Measurements from ENCODE around the gene ZFYVE21. TPM values are rescaled to one million over a fixed set of nuclear protein-coding genes. Genes with fewer than 3 reads are reported as not detected.

ZFYVE21 gene
- 51.0 and 54.8 TPM in 2 replicates for total RNA-seq

DNA sequence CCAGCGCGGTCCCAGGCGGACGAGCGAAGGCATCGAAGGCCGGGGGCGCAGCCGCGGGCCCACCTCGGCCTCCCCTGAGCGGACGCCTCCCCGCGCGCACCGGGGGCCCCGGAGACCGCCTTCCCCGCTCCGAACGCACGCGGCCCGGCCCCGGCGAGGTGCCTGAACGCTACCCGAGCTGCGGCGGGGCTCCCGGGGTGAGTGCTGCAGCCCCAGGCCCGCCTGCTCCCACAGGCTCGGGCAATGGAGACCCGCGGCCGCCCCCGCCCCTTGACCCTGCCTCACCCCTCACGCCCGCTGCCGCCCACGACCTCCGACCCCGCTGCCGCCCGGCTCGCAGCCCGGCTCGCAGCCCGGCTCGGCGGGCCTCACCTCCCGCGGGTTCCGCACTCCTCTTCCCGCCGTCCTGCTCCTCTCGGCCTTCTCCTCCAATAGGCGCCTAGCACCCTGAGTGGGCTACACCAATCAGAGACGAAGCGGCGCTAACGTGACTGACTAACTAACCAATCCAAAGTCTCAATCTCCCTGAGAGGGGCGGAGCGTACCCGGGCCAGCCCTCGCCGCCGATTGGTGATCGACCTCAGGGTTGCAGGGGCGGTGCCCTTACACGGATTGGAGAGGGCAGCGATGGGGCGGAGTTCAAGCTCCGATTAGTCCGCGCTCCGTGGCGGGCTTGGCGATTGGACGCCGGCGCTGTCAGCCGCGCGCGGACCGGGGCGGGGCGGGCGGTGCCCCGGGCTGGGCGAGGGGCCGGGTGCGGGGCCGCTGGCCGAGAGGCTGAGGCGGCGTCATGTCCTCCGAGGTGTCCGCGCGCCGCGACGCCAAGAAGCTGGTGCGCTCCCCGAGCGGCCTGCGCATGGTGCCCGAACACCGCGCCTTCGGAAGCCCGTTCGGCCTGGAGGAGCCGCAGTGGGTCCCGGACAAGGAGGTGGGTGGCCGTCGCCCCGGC lies at the start of gene ZFYVE21, which contains the start of gene XRCC3:
TSS of gene ZFYVE21 (plus strand) at position 759 of the 949 bp plus-strand sequence. CDS start at position 791, 32 bp downstream.
TSS of gene XRCC3 (minus strand) at position 400 of the 949 bp plus-strand sequence. CDS start 4,364 bp downstream, outside the sequence.

Small RNA genes lying within 50 kb of the gene (small RNA-seq; reads per million reads assigned to genes)
- not detected for gene RF00019

Other genes starting within 250 kb of the ZFYVE21 start
- 1.6 and 1.9 TPM in 2 replicates for gene CKB, start 193.0 kb upstream of the ZFYVE21 start, total RNA-seq
- 5.3 and 6.7 TPM in 2 replicates for gene TRMT61A, start 186.6 kb upstream of the ZFYVE21 start, total RNA-seq
- 48.4 and 48.9 TPM in 2 replicates for gene BAG5, start 153.2 kb upstream of the ZFYVE21 start, total RNA-seq
- 33.9 and 39.0 TPM in 2 replicates for gene COA8, start 152.8 kb upstream of the ZFYVE21 start, total RNA-seq
- 272 and 299 TPM in 2 replicates for gene KLC1, start 86.6 kb upstream of the ZFYVE21 start, total RNA-seq
- 22.5 and 27.0 TPM in 2 replicates for gene XRCC3, start 359 bp upstream of the ZFYVE21 start, total RNA-seq
- gene PPP1R13B, start 131.8 kb downstream of the ZFYVE21 start, total RNA-seq: 16.5 and 28.4 TPM in 2 replicates
- 1.1 and 1.3 TPM in 2 replicates for gene TDRD9, start 212.6 kb downstream of the ZFYVE21 start, total RNA-seq
- not detected in 2 replicates for gene RD3L, start 226.7 kb downstream of the ZFYVE21 start, total RNA-seq